Activated naive CD8-positive, alpha-beta T cell treated with anti-CD3 and anti-CD28 coated beads for 36 hours (primary cell): Measurements from ENCODE around the gene TSPAN5. TPM values are rescaled to one million over a fixed set of nuclear protein-coding genes. Genes with fewer than 3 reads are reported as not detected.

Experiments used
- DNase-seq: peaks from one replicate; pipeline ENCODE4 v3.0.0; 2021
- H3K27ac Mint-ChIP-seq: one replicate; pipeline ENCODE4 v1.8.0; 2022; ENCODE audit warnings: mild to moderate bottlenecking, moderate library complexity, mixed read lengths
- H3K27me3 Mint-ChIP-seq: one replicate; pipeline ENCODE4 v1.8.0; 2022; ENCODE audit warnings: mild to moderate bottlenecking, mixed read lengths
- H3K36me3 Mint-ChIP-seq: one replicate; pipeline ENCODE4 v1.8.0; 2021; ENCODE audit warnings: mild to moderate bottlenecking, mixed read lengths
- H3K4me1 Mint-ChIP-seq: one replicate; pipeline ENCODE4 v1.8.0; 2021; ENCODE audit warnings: mixed read lengths
- H3K4me3 Mint-ChIP-seq: one replicate; pipeline ENCODE4 v1.8.0; 2022; ENCODE audit warnings: mild to moderate bottlenecking, moderate library complexity, mixed read lengths
- H3K9me3 Mint-ChIP-seq: one replicate; pipeline ENCODE4 v1.8.0; 2022; ENCODE audit warnings: mixed read lengths
- total RNA-seq, 2 experiments: library from RNA; stranded (reverse); gene quantifications; one replicate each; pipeline ENCODE4 v1.2.3, GENCODE V29; 2021

The TSPAN5 gene
- total RNA-seq, 2 experiments from 2014 or later, result 12.3 to 13.7 TPM

- no peaks in the 10 kb centered on the region for H3K27me3 Mint-ChIP-seq
- peaks cover 27% of the 10 kb centered on the region for H3K4me1 Mint-ChIP-seq
- no peak overlapping the region for H3K27ac Mint-ChIP-seq
- H3K9me3 Mint-ChIP-seq, result peaks cover 5% of the 10 kb centered on the region
- peaks cover 2% of the 10 kb centered on the region for H3K36me3 Mint-ChIP-seq
- H3K4me3 Mint-ChIP-seq, result no peak overlapping the region
- no peak for DNase-seq
Observed at GRCh38 chr4:98685225-98686042, 27.0 kb upstream of the TSPAN5 start.

DNA sequence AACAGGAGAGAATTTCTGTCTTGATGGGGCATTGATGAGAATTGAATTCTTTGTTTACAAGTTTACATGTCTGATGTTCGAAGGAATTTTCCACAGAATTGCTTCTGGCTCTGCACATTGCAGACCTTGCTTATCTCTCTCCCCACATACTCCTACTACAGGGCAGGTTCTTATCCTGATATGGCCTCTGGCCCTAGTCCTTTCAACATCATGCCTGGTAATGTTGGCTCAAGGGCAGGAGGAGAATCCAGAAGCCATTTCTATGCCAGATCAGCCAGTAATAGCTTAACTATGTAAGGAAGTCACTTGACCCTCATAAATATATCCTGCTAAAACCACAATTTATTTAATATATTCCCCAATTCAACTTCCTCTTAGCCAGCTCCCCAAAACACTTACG lies 24.3 kb upstream of the TSPAN5 start:
- H3K9me3 Mint-ChIP-seq, result no peaks in the 10 kb centered on the region
- no peaks in the 10 kb centered on the region for H3K27me3 Mint-ChIP-seq
- H3K4me3 Mint-ChIP-seq, result no peak overlapping the region
- no peaks in the 10 kb centered on the region for H3K36me3 Mint-ChIP-seq
- H3K27ac Mint-ChIP-seq, result no peak overlapping the region
- DNase-seq, result no peak
- H3K4me1 Mint-ChIP-seq, result peaks cover 9% of the 10 kb centered on the region

DNA sequence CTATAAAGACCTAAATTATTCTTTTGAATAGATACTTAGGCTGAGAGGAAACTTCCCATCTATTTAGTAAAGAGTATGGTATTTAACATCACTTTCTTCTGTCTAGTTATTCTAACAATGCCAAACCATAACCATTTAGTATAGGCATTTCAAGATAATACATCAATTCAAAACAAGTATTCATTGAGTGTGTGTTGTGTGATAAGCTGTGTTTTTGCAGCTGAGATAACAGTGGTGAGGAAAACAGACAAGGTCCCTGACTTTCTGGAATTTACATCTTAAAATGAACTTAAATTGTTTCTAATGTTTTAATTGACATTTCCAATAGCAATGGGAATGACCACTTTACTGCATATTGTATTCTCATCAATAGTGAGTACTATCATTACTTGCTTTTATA lies 22.4 kb upstream of the TSPAN5 start:
- Mint-ChIP-seq H3K36me3 (no peaks in the 10 kb centered on the region), H3K27me3 (no peaks in the 10 kb centered on the region), H3K27ac (no peak overlapping the region), H3K4me3 (no peak overlapping the region), H3K4me1 (peaks cover 4% of the 10 kb centered on the region), H3K9me3 (no peaks in the 10 kb centered on the region)
- no peak for DNase-seq

DNA sequence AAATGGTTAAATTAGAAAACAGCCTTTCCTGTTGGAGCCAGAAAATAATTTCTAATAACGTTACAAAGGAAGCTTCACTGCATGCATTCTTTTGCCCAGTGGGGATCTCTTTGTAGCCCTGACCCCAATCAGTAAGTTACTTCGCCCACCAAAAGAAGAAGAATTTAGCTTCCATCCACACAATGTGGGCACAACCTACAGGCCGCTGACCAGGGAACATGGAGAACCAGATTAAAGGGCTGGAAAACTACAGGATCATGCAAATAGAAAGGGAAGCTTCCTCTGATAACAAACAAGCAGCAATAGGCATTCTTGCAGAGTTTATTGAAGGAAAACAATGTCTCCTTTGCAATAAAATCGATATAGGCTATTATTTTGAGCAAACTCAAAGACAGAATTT lies 21.3 kb upstream of the TSPAN5 start:
- Mint-ChIP-seq H3K9me3 (no peaks in the 10 kb centered on the region), H3K27ac (no peak overlapping the region), H3K4me1 (no peaks in the 10 kb centered on the region), H3K27me3 (no peaks in the 10 kb centered on the region), H3K4me3 (no peak overlapping the region), H3K36me3 (no peaks in the 10 kb centered on the region)
- DNase-seq, result no peak

- H3K27ac Mint-ChIP-seq, result no peak overlapping the region
Observed at GRCh38 chr4:98677799-98678198, 19.4 kb upstream of the TSPAN5 start.

DNA sequence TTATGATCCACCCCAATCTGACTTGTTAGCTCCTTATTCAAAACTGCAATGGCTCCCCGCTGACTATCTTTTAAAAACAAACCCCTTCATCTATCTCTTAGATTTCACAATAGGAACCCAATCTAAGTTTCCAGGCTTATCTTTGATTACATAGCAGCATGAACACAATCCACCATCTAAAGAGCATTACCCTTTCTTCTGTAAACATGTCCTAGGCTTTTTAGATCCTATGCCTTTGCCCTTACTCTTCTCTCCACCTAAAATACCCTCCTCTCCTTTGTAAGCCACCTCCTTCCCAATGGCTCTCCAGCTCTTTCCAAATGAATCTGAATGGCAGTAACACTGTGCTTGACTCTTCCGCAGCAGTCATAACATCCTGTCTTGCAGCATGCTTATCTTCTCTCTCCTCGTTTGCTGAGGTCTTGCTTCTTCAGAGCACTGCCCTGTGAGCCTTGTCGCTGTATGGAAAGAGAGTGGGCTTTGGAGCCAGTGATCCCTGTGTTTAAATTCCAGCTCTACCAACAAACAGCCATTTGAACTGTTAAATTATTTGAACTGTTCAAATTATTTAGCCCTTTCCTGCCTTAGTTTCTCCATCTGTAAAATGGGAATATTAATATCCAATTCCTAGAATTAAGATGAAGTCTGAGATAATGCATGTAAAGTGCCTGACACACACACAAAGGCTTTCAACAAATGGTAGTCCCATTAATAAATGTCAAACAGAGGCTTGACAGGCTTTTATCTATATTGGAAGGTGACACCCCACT lies 16.2 kb upstream of the TSPAN5 start:
- Mint-ChIP-seq H3K27me3 (no peaks in the 10 kb centered on the region), H3K27ac (no peak overlapping the region), H3K9me3 (no peaks in the 10 kb centered on the region), H3K36me3 (no peaks in the 10 kb centered on the region), H3K4me1 (peaks cover 18% of the 10 kb centered on the region), H3K4me3 (no peak overlapping the region)
- DNase-seq, result no peak

More at GRCh38 chr4:98677799-98678198, 19.4 kb upstream of the TSPAN5 start:
- Mint-ChIP-seq H3K9me3 (no peaks in the 10 kb centered on the region), H3K4me1 (peaks cover 12% of the 10 kb centered on the region), H3K27me3 (no peaks in the 10 kb centered on the region), H3K4me3 (no peak overlapping the region), H3K36me3 (no peaks in the 10 kb centered on the region)
- no peak for DNase-seq

DNA sequence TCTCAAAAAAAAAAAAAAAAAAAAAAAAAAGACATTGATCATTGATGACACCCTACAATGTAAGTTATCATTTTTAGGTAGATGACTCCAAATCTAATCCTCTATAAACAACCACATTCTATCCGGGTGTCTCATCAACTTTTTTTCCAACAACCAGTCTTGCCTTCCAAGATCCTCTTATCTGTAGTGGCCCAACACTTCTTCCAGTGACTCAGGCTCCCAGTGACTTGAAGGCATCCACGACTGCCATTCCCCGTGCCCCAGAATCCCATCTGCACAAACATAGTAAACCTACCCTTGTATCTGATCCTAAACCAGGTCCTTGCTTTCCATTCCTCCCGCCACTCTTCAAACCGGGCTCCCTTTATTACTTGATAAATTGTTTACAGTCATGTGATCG lies 15.6 kb upstream of the TSPAN5 start:
- H3K4me3 Mint-ChIP-seq, result no peak overlapping the region
- H3K36me3 Mint-ChIP-seq, result no peaks in the 10 kb centered on the region
- no peaks in the 10 kb centered on the region for H3K27me3 Mint-ChIP-seq
- peaks cover 18% of the 10 kb centered on the region for H3K4me1 Mint-ChIP-seq
- no peaks in the 10 kb centered on the region for H3K9me3 Mint-ChIP-seq
- no peak for DNase-seq
- H3K27ac Mint-ChIP-seq, result no peak overlapping the region

DNA sequence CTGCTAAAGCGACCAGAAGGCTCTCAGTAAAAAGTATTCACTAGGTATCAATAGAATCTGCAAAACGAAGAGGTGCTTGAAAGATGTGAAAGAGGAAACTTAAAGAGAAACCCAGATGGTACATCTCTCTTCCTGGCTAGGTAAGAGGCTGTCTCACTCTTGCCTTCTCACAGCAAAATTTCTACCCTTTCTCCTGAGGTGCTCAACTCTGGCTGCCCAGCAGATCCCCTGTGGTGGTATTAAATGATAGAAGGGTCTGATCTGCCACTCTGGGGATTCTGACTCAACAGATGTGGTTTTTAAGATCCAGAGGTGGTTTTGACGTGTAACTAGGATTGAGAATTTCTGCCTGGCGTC lies 14.9 kb upstream of the TSPAN5 start:
- DNase-seq, result no peak
- Mint-ChIP-seq H3K4me3 (peak overlapping the region; percentile 26), H3K27me3 (no peaks in the 10 kb centered on the region), H3K36me3 (no peaks in the 10 kb centered on the region), H3K4me1 (peaks cover 18% of the 10 kb centered on the region), H3K9me3 (no peaks in the 10 kb centered on the region), H3K27ac (no peak overlapping the region)

DNA sequence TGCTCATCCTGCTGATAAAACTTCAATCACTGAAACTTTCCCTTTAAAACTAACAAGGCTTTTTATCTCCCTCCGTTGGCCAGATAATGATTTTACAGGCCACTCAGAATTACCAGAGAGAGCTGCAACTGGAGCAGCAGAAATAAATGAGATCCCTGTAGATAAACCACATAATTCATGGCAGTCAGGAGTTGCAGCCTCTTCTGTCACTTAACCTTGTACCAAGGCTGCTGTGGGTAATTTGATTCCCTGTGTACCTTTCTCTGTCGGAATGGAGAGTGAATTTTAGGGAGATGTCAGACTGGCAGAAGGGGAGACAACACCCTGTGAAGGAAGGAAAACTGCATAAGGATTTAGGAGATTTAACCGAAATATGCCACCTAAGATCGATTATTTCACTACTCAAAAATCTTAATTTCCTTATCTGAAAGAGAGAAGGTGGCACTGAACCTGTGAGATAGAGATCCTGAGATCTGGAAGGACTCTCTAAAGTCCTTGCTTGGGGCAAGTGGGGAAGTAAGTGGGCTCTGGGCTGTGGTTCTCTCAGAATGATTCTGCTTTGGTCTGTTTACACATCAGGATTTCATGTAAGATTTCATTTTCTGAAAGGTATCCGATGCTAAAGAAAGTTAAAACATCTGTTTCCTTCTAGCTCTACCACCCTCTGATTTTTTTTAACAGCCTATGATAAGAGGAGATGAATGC lies 14.3 kb upstream of the TSPAN5 start:
- DNase-seq, result no peak
- H3K4me1 Mint-ChIP-seq, result peaks cover 18% of the 10 kb centered on the region

GRCh38 chr4:98671131-98671530 lies 12.7 kb upstream of the TSPAN5 start:
- Mint-ChIP-seq H3K27me3 (no peaks in the 10 kb centered on the region), H3K4me1 (peaks cover 18% of the 10 kb centered on the region), H3K36me3 (no peaks in the 10 kb centered on the region), H3K9me3 (peaks cover under 1% of the 10 kb centered on the region), H3K27ac (no peak overlapping the region), H3K4me3 (no peak overlapping the region)
- no peak for DNase-seq

More for the DNA sequence above, 14.3 kb upstream of the TSPAN5 start:
- Mint-ChIP-seq H3K27me3 (no peaks in the 10 kb centered on the region), H3K36me3 (no peaks in the 10 kb centered on the region), H3K9me3 (no peaks in the 10 kb centered on the region), H3K27ac (no peak overlapping the region), H3K4me3 (peak overlapping the region; percentile 26)

DNA sequence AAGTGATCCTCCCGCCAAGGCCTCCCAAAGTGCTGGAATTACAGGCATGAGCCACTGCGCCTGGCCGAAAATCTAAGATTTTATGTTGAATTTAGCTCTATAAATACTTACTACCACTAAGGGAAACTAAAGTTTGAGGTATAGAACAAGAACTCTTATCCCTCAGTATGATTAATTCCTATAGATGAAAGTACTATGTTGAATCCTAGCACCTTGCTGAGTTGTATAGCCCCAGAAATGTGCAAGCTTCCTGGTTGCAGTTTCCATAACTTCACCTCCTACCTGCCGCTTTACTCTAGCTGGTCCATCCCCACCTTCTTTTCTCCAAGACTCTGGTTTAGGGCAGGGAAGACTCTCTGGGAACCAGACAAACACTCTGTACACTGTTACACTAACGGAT lies 11.8 kb upstream of the TSPAN5 start:
- Mint-ChIP-seq H3K9me3 (peaks cover 5% of the 10 kb centered on the region), H3K27me3 (no peaks in the 10 kb centered on the region), H3K36me3 (peaks cover 4% of the 10 kb centered on the region)

GRCh38 chr4:98669577-98669976 lies 11.2 kb upstream of the TSPAN5 start:
- Mint-ChIP-seq H3K9me3 (peaks cover 9% of the 10 kb centered on the region), H3K27me3 (no peaks in the 10 kb centered on the region), H3K36me3 (peaks cover 6% of the 10 kb centered on the region), H3K4me1 (peaks cover 22% of the 10 kb centered on the region), H3K4me3 (no peak overlapping the region), H3K27ac (no peak overlapping the region)
- no peak for DNase-seq

More for the DNA sequence above, 11.8 kb upstream of the TSPAN5 start:
- Mint-ChIP-seq H3K4me3 (no peak overlapping the region), H3K27ac (no peak overlapping the region), H3K4me1 (peaks cover 18% of the 10 kb centered on the region)
- DNase-seq, result no peak

- peaks cover 44% of the 10 kb centered on the region for H3K4me1 Mint-ChIP-seq
- no peaks in the 10 kb centered on the region for H3K27me3 Mint-ChIP-seq
- H3K36me3 Mint-ChIP-seq, result peaks cover 8% of the 10 kb centered on the region
- H3K27ac Mint-ChIP-seq, result peak overlapping the region; percentile 67
- H3K4me3 Mint-ChIP-seq, result no peak overlapping the region
- peaks cover 11% of the 10 kb centered on the region for H3K9me3 Mint-ChIP-seq
- no peak for DNase-seq
Observed at GRCh38 chr4:98664959-98665358, 6.5 kb upstream of the TSPAN5 start.

GRCh38 chr4:98663226-98664006 lies 5.0 kb upstream of the TSPAN5 start:
- Mint-ChIP-seq H3K9me3 (peaks cover 11% of the 10 kb centered on the region), H3K4me1 (peaks cover 55% of the 10 kb centered on the region), H3K4me3 (peak overlapping the region; percentile 71), H3K27me3 (no peaks in the 10 kb centered on the region), H3K36me3 (peaks cover 11% of the 10 kb centered on the region), H3K27ac (peak overlapping the region; percentile 97)
- peak; percentile 77 for DNase-seq
